ENCODE measurements around the gene AKT1.
A peak's percentile ranks its signal among the peaks of the same experiment; 100 is the strongest.
"Not testable (repeated sequence)": the region's sequence is repeated elsewhere in the genome, so short reads cannot be mapped to it uniquely, and the experiment has no call there.

The AKT1 gene

DNA sequence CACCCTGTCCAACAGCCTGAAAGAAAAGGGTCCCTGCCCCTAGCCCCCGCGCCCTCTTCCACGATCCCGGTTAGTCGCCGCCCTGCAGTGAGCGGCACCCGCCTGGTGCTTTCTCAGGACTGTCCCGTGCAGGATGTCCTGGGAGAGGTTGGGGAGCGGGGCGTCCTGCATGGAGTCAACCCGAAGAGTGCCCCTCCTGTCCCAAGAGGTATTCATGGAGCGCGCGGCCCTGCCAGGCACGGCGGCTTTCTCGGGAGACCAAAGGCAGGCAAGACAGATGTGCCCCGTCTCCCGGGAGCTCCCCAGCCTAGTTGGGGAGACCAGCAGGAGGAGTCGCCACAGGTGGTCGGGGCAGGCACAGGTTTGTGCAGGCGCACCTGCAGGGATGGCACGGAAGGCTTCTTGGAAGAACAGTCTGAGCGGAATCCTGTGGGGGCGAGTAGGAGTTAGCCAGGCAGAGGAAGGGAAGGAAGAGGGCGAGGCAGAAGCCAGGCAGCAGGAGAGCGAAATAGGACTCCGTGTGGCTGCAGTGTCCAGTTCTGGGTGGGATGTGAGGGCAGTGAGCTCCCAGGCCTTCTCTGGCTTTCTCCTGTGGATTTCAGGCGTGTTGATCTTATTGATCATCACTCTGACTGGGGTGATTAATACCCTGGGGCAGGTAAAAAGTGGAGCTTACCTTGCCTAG lies 41.9 kb downstream of the AKT1 start:
- peak; percentile 25 for DNase-seq (ENCODE audit: low read depth)

DNA sequence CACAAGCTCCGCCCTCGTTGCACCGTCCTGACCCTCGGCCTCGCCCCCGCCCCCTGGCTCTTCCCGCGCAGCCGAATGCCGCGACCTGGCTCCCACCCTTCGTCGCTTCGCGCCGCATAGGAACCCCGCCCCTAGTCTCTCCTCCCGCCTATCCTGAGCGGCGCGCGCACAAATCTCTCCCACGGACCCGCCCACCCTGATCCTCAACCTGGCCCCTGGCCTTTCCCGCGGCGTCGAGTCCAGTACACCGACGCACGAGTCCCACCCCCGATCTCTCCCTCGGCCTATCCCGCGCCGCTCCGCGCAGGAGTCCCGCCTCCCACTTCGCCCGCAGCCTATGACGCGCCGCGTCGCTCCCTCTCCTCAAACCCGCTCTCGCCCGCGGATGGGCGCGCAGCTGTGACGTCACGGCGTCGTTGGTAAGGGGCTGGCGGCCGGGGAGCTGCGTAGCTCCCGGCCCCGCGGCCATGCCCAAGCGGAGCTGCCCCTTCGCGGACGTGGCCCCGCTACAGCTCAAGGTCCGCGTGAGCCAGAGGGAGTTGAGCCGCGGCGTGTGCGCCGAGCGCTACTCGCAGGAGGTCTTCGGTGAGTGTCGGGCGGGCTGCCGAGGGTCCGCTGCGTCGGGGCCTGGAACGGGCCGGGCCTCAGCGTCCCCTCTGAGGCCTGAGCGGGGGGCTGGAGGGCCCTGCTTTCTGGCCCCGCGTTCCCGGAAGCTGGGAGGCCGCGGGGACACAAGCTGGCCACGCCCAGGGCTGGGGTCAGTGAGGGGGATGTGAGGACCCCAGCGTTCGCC lies 42.6 kb downstream of the AKT1 start, which contains the start of gene SIVA1:
Gene SIVA1, plus strand, starts transcription at position 413 of the 793 bp plus-strand sequence. Its CDS starts 55 bp downstream, at position 468.
- peak; percentile 99 for DNase-seq (ENCODE audit: low read depth)

DNA sequence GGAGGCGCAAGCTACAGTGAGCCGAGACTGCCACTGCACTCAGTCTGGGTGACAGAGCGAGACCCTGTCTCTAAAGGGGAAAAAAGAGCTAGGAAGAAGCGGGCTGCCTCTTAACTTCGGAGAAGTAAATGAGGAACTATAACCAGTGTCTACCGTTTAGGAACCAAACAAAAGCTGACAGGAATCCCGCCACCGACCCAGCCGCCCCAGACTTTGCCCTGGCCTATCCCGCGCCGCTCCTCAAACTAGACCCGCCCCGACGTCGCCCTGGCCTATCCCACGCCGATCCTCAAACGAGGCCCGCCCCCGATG lies 43.2 kb downstream of the AKT1 start:
- no peak for DNase-seq (ENCODE audit: low read depth)

DNA sequence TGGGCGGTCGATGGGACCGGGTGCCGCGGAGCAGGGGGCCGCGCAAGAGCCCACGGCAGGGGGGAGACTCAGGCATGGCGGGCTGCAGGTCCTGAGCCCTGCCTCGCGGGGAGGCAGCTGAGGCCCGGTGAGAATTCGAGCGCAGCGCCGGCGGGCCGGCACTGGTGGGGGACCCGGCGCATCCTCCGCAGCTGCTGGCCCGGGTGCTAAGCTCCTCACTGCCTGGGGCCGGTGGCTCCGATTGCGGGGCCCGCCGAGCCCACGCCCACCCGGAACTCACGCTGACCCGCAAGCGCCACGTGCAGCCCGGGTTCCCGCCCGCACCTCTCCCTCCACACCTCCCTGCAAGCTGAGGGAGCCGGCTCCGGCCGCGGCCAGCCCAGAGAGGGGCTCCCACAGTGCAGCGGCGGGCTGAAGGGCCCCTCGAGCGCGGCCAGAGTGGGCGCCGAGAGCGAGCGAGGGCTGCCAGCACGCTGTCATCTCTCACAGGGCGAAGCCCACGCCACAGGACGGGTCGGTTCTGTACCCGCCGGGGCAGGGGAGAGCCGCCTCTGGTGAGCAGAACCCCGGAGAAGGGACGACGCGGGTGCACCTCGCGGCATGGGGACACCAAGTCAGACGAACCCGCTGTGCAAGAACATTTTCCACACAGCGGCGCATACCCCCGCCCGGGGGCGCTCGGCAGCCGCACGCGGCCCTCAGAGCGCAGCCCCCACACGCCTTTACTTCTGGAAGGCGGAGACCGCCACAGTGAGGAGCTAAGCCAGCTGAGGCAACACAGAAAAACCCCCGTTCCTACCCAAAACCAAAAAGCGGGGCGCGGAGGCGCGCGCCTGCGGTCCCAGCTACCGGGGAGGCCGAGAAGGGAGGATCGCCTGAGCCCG lies 43.8 kb downstream of the AKT1 start:
- DNase-seq (ENCODE audit: low read depth): no peak

DNA sequence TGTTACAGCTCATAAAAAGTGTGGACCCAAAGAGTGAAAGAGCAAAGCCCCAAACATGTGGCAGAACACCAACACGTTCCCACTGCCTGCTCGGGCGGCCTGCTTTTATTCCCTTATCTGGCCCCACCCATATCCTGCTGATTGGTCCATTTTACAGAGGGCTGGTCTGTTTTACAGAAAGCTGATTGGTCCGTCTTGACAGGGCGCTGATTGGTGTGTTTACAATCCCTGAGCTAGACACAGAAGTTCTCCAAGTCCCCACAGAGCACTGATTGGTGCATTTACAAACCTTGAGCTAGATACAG lies 44.8 kb downstream of the AKT1 start:
- not testable (repeated sequence) for DNase-seq (ENCODE audit: low read depth)

DNA sequence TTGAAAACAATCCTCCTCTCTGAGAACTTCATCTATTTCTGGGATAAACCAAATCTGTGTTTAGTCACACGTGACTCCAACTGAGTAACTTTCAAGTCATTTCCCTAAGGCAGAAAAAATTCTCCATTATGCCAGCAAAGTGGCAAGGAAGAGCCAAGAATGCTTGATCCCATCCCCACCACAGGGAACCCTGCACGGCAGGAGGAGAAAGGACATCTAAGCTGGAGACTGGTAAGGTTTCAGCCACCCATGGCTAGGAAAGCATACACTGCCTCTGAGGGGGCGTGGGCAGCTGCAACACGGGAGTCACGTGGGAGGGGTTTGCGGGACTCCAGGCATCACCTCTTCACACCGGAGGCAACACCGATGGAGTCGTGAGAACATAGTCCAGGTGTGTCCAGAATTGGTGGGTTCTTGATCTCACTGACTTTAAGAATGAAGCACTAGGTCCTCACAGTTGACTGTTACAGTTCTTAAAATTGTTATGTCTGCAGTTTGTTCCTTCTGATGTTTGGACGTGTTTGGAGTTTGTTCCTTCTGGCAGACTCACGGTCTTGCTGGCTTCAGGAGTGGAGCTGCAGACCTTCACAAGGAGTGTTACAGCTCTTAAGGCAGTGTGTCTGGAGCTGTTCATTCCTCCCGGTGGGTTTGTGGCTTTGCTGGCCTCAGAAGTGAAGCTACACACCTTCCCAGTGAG lies 45.3 kb downstream of the AKT1 start:
- peak; percentile 88 for DNase-seq (ENCODE audit: low read depth)

DNA sequence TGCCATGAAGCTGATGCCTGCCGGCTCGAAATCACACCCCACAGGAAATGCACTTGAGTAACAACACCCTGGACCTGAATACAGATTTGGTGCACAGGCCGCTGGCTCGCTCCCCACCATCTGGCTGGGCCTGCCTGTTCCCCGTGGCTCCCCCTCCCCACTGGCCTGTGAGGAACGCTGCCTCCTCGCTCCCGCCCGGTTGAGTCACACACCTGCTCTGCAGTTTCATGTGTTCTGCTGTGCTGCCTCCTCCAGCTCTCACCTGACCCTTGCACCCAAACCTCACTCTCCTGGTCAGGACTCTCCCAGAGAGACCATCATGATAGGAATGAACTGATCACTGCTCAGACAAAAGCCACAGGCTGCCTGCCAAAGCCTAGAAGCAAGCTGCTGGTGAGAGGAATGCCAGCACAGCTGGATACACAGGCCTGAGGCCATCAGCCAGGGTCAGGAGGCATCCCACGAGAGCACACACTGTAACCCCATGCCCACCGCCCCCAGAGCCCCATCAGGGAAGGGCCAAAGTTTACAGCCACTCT lies 46.4 kb downstream of the AKT1 start:
- peak; percentile 82 for DNase-seq (ENCODE audit: low read depth)

DNA sequence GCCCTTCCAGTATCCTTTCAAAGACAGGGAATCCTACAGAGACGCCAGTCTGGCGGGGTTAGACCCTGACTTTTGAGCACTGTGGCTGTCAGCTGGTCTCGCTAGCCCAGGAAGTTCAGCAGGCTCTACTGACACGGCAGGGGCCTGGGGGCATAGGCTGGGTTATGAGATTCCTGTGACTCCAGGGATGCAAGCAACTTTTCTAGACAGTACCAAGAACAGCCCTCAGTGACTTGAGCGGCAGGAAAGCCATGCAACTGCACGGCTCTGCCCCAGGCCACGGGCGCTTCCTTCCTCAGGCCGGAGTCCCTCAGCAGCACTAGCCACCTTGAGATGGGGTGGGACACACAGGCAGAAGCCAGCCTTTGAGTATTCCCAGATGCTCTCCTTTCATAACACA lies 47.7 kb downstream of the AKT1 start:
- DNase-seq (ENCODE audit: low read depth): no peak

DNA sequence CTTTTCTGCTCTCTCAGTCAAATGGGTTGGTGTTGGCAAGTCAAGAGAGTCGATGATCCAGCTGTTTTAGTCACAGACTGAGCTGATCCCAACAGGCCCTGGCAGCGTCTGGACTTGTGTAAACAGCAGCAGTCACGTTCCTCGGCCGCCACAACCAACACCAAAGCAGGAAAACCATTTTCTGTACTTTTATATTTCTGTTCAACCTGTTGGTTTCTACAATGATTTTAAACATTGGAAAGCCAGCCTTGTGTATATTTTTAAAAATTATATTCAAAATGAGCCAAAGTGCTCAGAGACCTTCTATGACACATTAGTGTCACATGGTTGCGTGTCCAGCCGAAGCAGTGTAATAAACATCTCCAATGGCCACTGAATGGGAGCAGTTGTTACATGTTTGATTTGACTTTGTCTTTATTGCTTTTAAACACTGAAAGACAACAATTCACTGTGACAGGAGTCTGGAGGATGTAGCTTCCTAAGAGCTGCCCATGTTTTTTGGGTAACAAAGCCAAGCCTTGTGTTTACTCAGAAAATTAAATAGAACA lies 48.5 kb downstream of the AKT1 start:
- DNase-seq (ENCODE audit: low read depth): peak; percentile 79

DNA sequence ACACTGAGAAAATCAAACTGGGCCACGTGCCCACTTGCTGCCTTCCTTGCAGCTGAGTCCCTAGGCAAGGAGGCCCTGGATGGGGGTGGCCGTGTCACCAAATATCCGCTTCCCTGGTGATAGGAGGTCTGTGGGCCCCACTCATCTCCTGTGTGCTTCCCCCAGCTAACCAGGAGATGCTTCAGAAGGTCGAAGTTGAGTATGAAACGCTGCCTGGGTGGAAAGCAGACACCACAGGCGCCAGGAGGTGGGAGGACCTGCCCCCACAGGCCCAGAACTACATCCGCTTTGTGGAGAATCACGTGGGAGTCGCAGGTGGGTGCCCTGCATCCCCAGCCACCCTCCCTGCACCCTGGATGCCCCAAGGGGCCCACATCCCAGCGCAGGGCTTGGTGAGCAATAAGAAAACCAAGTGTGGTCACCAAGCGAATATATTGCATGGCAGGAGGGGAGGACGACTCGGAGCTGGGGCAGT lies 49.4 kb downstream of the AKT1 start:
- DNase-seq (ENCODE audit: low read depth): no peak

DNA sequence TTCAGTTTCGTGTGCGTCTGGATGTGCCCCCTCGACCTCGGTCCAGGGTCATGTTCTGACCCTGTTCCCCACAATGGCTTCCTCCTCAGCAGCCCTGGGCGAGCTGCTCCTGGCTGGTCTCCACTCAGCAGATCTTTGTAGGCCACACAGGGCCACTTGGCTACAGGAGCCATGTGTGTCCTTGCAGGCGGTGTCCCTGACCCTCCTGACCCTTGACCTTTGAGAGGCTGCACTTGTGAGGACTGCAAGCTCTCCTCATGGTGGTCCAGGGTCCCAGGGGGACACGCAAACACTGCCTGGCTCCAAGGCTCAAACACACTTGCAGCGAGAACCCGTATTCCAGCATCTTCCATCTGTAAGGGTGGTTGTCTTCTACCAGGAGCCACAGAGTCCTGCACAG lies 50.1 kb downstream of the AKT1 start:
- no peak for DNase-seq (ENCODE audit: low read depth)

DNA sequence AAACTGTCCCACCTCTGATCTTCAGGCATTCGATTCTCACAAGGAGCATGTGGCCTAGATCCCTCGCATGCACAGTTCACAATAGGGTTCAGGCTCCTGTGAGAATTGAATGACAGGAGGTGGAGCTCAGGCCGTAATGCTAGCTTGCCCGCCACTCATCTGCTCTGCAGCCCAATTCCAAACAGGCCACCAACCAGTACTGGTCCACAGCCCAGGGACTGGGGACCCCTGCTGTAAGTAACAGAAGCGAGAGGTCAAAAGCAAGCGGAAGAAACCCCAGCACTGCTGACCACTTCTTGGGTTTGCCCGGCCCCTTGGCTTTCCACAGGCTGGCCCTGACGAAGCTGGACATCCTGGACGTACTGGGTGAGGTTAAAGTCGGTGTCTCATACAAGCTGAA lies 51.1 kb downstream of the AKT1 start:
- no peak for DNase-seq (ENCODE audit: low read depth)

DNA sequence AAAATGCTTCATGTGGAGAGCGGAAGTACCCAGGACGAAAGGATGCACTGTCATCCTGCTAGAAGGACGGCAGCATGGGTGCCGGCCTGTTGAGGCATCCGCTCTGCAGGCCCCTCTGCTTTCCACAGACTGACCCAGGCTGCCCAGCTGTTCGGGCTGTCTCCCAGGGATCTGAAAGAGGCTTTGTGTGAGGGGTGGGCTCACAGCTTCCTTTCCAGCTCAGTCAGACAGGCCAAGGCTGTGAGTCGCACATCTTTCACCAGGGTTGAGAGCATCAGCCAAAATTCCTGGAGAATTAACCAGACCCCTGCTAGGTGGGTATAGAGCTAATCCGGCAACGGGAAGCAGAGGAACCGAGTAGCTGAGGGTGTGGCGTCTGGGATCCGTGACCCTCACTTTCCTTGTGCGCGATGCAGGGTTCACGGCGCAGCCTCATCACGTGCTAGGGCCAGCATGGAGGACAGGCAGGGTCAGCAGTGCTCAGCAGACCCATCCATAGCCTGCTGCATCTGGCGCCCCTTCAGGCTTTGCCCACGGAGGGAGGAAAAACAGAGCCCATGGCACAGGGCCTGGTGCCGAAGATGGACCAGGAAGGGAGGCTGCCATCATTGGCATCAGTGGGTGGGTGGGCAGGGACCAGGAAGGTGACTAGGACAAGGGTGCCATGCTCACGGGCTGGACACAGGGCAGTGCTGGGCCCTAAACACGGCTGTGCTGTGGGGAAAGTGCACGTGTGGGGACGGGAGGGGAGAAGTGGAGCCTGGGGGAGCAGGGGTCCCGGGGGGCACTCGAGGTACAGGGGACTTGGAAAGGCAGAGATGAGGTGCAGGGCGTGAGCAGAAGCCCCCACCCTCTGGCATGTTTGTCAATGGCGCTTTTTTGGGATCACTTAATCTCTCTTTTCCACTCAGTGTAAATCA lies 51.8 kb downstream of the AKT1 start:
- DNase-seq (ENCODE audit: low read depth): peak; percentile 65

DNA sequence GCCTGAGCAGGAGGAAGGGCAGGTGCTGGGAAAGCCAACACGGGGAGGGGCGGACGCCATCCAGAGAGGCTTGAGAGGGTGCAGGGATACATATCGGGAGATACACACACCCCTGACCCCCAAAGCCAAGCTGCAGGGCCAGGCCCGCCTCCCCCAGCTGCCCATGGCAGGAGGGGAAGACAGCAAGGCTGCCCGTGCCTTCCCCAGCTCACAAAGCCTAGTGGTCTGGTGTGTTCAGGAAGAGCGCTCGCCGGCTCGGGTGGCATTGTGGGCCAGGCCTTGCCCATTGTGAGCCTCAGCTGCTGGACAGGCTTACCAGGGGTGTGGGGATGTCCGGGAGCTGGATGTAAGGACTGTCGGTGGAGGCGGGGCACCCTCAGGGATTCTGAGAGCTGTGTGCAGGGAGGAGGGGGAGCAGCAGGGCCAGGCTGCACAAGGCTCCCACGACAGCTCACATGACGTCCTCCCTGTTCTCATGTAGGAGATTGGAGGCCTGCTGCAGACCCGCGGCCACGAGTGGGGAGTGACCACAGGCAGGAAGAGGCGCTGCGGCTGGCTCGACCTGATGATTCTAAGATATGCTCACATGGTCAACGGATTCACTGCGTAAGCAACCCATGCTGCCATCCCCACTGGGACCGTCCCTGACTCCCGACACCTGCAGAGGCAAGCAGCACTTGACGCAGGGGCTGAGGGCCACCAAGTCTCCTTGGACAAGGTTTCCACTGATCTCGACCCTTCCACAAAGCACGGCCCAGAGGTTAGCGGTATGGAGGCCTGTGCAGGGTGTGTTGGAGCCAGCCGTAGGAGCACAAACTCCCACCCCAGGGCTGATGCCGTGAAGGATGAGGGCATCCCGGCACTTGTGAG lies 52.7 kb downstream of the AKT1 start:
- DNase-seq (ENCODE audit: low read depth): no peak

DNA sequence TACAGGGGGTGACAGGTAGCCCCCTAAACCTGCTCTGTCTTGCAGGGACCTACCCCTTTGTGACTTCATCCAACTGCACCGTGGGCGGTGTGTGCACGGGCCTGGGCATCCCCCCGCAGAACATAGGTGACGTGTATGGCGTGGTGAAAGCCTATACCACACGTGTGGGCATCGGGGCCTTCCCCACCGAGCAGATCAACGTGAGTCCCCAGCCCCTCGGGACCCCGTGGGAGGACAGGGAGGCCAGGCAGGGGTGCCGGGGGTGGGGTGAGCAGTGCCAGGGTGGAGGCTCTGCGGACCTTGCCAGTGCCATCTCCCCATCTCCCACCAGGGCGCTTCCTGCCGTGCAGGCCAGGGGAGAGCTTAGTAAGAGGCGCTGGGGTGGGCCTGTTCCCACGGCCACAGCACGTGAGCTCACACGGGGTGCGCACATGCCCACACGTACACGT lies 53.7 kb downstream of the AKT1 start:
- no peak for DNase-seq (ENCODE audit: low read depth)

DNA sequence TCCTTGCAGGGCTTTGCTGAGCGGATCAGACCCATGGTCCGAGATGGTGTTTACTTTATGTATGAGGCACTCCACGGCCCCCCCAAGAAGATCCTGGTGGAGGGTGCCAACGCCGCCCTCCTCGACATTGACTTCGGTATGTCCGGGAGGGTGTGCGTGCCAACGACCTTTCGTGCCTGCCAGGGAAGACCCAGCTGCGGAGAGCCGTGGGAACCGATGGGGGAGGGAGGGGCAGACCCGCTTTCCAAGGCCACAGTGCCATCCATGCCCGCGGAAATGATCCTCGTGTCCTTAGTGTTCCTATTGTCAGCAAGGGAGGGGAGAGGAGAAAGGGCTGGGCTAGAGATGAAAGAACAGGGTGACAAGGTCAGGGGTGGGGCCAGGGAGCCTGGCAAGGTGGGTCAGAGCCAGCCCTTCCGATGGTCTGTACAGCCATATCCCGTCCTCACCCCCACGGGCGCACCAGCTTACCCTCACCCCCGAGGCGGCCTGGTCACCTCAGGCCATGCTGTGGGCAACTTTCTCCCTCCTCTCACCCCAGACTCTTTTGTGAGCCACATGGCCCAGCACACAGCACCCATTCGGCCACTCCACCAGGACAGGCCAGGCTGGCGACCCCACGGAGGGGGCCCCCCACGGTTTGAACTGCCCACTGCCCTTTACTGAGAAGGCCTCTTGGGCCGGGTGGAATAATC lies 54.3 kb downstream of the AKT1 start:
- no peak for DNase-seq (ENCODE audit: low read depth)

DNA sequence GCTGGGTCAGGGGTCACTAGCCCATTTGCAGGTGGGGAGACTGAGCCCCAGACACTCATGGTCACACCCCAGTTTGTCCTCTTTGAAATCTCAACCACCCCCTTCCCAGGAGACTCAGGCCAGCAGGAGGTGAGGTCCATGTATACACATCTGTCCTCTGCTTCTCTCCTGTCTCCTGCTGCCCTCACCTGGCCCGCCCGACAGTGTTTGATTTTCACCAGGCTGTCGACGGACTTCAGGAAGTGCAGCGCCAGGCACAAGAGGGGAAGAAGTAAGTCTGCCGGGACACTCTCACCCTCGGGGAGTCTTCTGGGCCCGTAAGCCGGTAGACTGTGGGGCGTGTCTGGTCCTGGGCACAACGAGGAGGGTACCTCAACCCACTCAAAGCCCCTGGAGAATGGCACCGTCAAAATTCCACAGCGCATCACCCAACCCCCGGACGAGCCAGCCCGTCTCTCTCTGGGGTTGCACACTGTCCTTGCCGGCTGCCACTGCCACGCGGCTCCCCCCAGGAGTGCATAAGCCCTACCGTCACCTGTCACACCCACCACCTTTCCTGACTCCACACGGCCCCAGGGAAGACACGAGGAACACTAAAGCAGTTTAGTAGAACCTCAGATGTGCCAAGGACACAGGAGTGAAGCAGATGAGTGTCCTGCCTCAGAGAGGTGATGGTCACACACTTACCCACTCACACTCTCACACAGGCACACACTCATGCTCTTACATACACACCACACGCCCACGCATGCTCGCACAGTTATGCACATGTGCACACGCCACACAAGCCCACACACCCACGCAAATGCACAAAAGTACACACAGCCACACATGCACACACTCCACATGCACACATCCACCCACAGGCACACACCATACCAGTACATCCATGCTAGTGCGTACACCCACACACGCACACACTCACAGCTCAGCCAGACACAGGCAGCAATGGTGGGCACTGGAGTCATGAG lies 55.7 kb downstream of the AKT1 start:
- DNase-seq (ENCODE audit: low read depth): no peak

DNA sequence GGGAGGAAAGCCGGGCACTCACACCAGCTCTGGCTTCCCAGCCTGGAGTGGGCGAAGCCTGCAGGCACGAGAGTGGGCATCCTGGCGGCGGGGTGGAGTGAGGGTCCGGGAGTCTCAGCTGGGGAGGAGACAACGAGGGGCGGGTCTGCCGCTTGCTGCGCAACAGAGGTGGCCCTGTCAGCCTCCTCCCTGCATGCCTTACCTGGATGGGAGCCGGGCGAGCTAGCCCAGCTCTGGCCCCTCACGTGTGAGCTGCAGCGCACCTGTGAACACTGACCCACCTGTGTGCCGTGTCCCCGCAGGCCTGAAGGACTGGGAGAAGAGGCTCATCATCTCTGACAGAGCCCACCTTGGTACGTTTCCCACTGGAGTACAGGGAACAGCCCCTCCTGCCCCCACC lies 56.5 kb downstream of the AKT1 start:
- DNase-seq (ENCODE audit: low read depth): no peak
